Mucosa of stomach (tissue), 1 donor: ENCODE data around the gene TLCD1.
"Not testable (repeated sequence)": the region's sequence is repeated elsewhere in the genome, so short reads cannot be mapped to it uniquely, and the experiment has no call there.

Experiments
- H3K27me3 ChIP-seq: one replicate; pipeline ENCODE4 v1.7.0; 2013; ENCODE audit warnings: mild to moderate bottlenecking, low read length; ENCODE audit not compliant: control insufficient read depth, insufficient read depth
- H3K36me3 ChIP-seq: one replicate; pipeline ENCODE4 v1.7.0; 2013; ENCODE audit warnings: low read length; ENCODE audit not compliant: control insufficient read depth, insufficient read depth
- H3K4me1 ChIP-seq: one replicate; pipeline ENCODE4 v1.7.0; 2013; ENCODE audit warnings: mild to moderate bottlenecking, low read length; ENCODE audit not compliant: control insufficient read depth, insufficient read depth
- H3K4me3 ChIP-seq: one replicate; pipeline ENCODE4 v1.7.0; 2013; ENCODE audit warnings: low read length
- H3K9ac ChIP-seq: one replicate; pipeline ENCODE4 v1.7.0; 2013; ENCODE audit warnings: mild to moderate bottlenecking, low read length, moderate library complexity
- H3K9me3 ChIP-seq: one replicate; pipeline ENCODE4 v1.7.0; 2013; ENCODE audit warnings: mild to moderate bottlenecking, low read length, moderate library complexity; ENCODE audit not compliant: control insufficient read depth
- donor health status: Pancreatic carcinoma.

TLCD1 gene

GRCh38 chr17:28722417-28723158 lies 3.4 kb downstream of the TLCD1 start:
- H3K36me3 ChIP-seq: peaks cover 11% of the 10 kb centered on the region
- H3K9ac ChIP-seq: peak overlapping the region; percentile 85
- no peak overlapping the region for H3K4me3 ChIP-seq
- no peaks in the 10 kb centered on the region for H3K9me3 ChIP-seq
- H3K4me1 ChIP-seq: peaks cover 52% of the 10 kb centered on the region
- H3K27me3 ChIP-seq: no peaks in the 10 kb centered on the region

- H3K4me3 ChIP-seq: peak overlapping the region; percentile 39
- not testable (repeated sequence) for H3K27me3 ChIP-seq, H3K9me3 ChIP-seq
- H3K4me1 ChIP-seq: peaks cover 47% of the 10 kb centered on the region
- H3K9ac ChIP-seq: peak overlapping the region; percentile 85
- peaks cover 11% of the 10 kb centered on the region for H3K36me3 ChIP-seq
Observed at GRCh38 chr17:28720997-28721329, 5.1 kb downstream of the TLCD1 start.

- Histone ChIP-seq H3K36me3 (peaks cover 11% of the 10 kb centered on the region), H3K4me1 (peaks cover 43% of the 10 kb centered on the region), H3K9me3 (no peaks in the 10 kb centered on the region), H3K4me3 (peak overlapping the region; percentile 39), H3K9ac (peak overlapping the region; percentile 85), H3K27me3 (peaks cover 7% of the 10 kb centered on the region)
Observed at GRCh38 chr17:28720247-28720996, 5.6 kb downstream of the TLCD1 start.

GRCh38 chr17:28719021-28719433 lies 7.0 kb downstream of the TLCD1 start:
- peaks cover 11% of the 10 kb centered on the region for H3K36me3 ChIP-seq
- peak overlapping the region; percentile 85 for H3K9ac ChIP-seq
- H3K4me1 ChIP-seq: peaks cover 29% of the 10 kb centered on the region
- peak overlapping the region; percentile 6 for H3K4me3 ChIP-seq
- no peaks in the 10 kb centered on the region for H3K9me3 ChIP-seq
- H3K27me3 ChIP-seq: peaks cover 7% of the 10 kb centered on the region

GRCh38 chr17:28718333-28719020 lies 7.6 kb downstream of the TLCD1 start:
- no peaks in the 10 kb centered on the region for H3K9me3 ChIP-seq
- peak overlapping the region; percentile 68 for H3K9ac ChIP-seq
- H3K27me3 ChIP-seq: peaks cover 7% of the 10 kb centered on the region
- H3K4me1 ChIP-seq: peaks cover 27% of the 10 kb centered on the region
- H3K4me3 ChIP-seq: no peak overlapping the region
- H3K36me3 ChIP-seq: peaks cover 11% of the 10 kb centered on the region

GRCh38 chr17:28717578-28718332 lies 8.3 kb downstream of the TLCD1 start, which contains the start of gene RAB34:
Gene RAB34 (minus strand): TSS chr17:28717868. CDS start chr17:28717266, 602 bp downstream.
- no peaks in the 10 kb centered on the region for H3K9me3 ChIP-seq
- H3K27me3 ChIP-seq: peaks cover 7% of the 10 kb centered on the region
- H3K4me1 ChIP-seq: peaks cover 21% of the 10 kb centered on the region
- peak within 1 kb of the TSS; percentile 68 for H3K9ac ChIP-seq
- peaks cover 6% of the 10 kb centered on the region for H3K36me3 ChIP-seq
- H3K4me3 ChIP-seq: no peak within 1 kb of the TSS

- H3K4me3 ChIP-seq: no peak overlapping the region
- no peaks in the 10 kb centered on the region for H3K9me3 ChIP-seq
- H3K9ac ChIP-seq: peak overlapping the region; percentile 68
- H3K27me3 ChIP-seq: peaks cover 7% of the 10 kb centered on the region
- H3K4me1 ChIP-seq: peaks cover 22% of the 10 kb centered on the region
- H3K36me3 ChIP-seq: no peaks in the 10 kb centered on the region
Observed at GRCh38 chr17:28716740-28717577, 9.1 kb downstream of the TLCD1 start.

- no peak overlapping the region for H3K4me3 ChIP-seq
- no peak overlapping the region for H3K9ac ChIP-seq
- H3K4me1 ChIP-seq: peaks cover 31% of the 10 kb centered on the region
- H3K9me3 ChIP-seq: no peaks in the 10 kb centered on the region
- H3K36me3 ChIP-seq: no peaks in the 10 kb centered on the region
- H3K27me3 ChIP-seq: peaks cover 7% of the 10 kb centered on the region
Observed at GRCh38 chr17:28715217-28715616, 10.8 kb downstream of the TLCD1 start.

- no peaks in the 10 kb centered on the region for H3K36me3 ChIP-seq
- H3K9me3 ChIP-seq: no peaks in the 10 kb centered on the region
- H3K4me3 ChIP-seq: no peak overlapping the region
- H3K27me3 ChIP-seq: peaks cover 7% of the 10 kb centered on the region
- H3K9ac ChIP-seq: no peak overlapping the region
- H3K4me1 ChIP-seq: peaks cover 39% of the 10 kb centered on the region
Observed at GRCh38 chr17:28714281-28714680, 11.8 kb downstream of the TLCD1 start.

- Histone ChIP-seq H3K27me3 (peaks cover 7% of the 10 kb centered on the region), H3K9ac (no peak overlapping the region), H3K36me3 (no peaks in the 10 kb centered on the region), H3K9me3 (no peaks in the 10 kb centered on the region), H3K4me1 (peaks cover 36% of the 10 kb centered on the region), H3K4me3 (no peak overlapping the region)
Observed at GRCh38 chr17:28712705-28713415, 13.2 kb downstream of the TLCD1 start.
